AG09309 (cell line): ENCODE results near the gene PABPC1L.

Source experiments
- DNase-seq: peaks from one replicate; pipeline ENCODE4 v3.0.0-alpha.2; 2010; ENCODE audit warnings: low read depth
- H3K4me3 ChIP-seq: 2 replicates; pipeline ENCODE4 v1.5.1; 2011; ENCODE audit warnings: mild to moderate bottlenecking, low read depth, low read length, moderate library complexity; ENCODE audit not compliant: control insufficient read depth
- CTCF ChIP-seq: IDR thresholded peaks from 2 replicates; pipeline ENCODE4 v1.5.1; 2011; ENCODE audit warnings: mild to moderate bottlenecking, low read depth, low read length, inconsistent platforms; ENCODE audit not compliant: insufficient read depth, control insufficient read depth; ENCODE audit errors: missing control alignments

Gene PABPC1L

GRCh38 chr20:44948513-44948912 is 38.7 kb downstream of the PABPC1L start:
- no peak for DNase-seq
- no peak overlapping the region for H3K4me3 ChIP-seq
- no peak for TF ChIP-seq CTCF

- TF ChIP-seq CTCF: no peak
- no peak overlapping the region for H3K4me3 ChIP-seq
- no peak for DNase-seq
Observed at GRCh38 chr20:44950368-44950767, 40.5 kb downstream of the PABPC1L start.

- no peak for TF ChIP-seq CTCF
- DNase-seq: no peak
Observed at GRCh38 chr20:44952731-44953130, 42.9 kb downstream of the PABPC1L start.

GRCh38 chr20:44954211-44954610 is 44.4 kb downstream of the PABPC1L start:
- DNase-seq: no peak
- no peak overlapping the region for H3K4me3 ChIP-seq
- no peak for TF ChIP-seq CTCF

More at GRCh38 chr20:44952731-44953130, 42.9 kb downstream of the PABPC1L start:
- no peak overlapping the region for H3K4me3 ChIP-seq

- no peak overlapping the region for H3K4me3 ChIP-seq
- DNase-seq: no peak
- TF ChIP-seq CTCF: no peak
Observed at GRCh38 chr20:44955270-44955669, 45.4 kb downstream of the PABPC1L start.

GRCh38 chr20:44956410-44956809 is 46.5 kb downstream of the PABPC1L start:
- DNase-seq: no peak
- no peak overlapping the region for H3K4me3 ChIP-seq
- TF ChIP-seq CTCF: no peak

- no peak for TF ChIP-seq CTCF
- no peak overlapping the region for H3K4me3 ChIP-seq
- DNase-seq: no peak
Observed at GRCh38 chr20:44958276-44958675, 48.4 kb downstream of the PABPC1L start.
